ENCODE measurements around the gene COL21A1.

DNA sequence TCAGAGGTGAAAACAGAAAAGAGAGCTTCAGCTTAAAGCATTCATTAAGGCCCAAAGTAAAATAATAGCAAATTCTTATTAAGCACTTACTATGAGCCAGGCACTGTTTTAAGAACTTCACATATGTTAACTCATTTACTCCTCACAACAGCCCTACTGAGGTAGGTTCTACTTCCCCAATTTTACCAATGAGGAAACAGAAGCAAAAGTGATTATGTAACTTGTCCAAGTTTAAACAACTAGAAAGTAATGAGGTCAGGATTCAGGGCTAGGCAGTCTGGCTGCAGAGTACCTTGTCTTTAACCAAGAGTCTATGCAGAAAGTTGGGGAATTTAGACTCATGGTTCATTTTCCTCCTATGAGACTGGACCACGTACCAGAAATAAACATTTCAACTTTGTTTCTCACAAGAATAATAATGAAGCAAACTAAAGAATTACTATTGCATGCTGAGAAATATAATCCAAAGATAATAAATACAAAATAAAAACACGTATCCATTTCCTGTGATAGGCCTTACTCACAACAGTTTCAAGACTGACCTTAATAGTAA is 3.8 kb downstream of the COL21A1 start:
- TF ChIP-seq, protein P1, sequence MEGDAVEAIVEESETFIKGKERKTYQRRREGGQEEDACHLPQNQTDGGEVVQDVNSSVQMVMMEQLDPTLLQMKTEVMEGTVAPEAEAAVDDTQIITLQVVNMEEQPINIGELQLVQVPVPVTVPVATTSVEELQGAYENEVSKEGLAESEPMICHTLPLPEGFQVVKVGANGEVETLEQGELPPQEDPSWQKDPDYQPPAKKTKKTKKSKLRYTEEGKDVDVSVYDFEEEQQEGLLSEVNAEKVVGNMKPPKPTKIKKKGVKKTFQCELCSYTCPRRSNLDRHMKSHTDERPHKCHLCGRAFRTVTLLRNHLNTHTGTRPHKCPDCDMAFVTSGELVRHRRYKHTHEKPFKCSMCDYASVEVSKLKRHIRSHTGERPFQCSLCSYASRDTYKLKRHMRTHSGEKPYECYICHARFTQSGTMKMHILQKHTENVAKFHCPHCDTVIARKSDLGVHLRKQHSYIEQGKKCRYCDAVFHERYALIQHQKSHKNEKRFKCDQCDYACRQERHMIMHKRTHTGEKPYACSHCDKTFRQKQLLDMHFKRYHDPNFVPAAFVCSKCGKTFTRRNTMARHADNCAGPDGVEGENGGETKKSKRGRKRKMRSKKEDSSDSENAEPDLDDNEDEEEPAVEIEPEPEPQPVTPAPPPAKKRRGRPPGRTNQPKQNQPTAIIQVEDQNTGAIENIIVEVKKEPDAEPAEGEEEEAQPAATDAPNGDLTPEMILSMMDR (IDR thresholded peaks at IDR 0.05): no peak
- no peak for TF ChIP-seq POLR2AphosphoS5 (IDR thresholded peaks at IDR 0.05)
